NCI-H2196 (cell line): Measurements from ENCODE around the gene SCLY.
"Not testable (repeated sequence)": the region's sequence is repeated elsewhere in the genome, so short reads cannot be mapped to it uniquely, and the experiment has no call there.

Experiments used
- DNase-seq: peaks from one replicate; lab custom pipeline; 2025; ENCODE audit not compliant: unreplicated experiment; lab: John Stamatoyannopoulos, UW

SCLY gene

DNA sequence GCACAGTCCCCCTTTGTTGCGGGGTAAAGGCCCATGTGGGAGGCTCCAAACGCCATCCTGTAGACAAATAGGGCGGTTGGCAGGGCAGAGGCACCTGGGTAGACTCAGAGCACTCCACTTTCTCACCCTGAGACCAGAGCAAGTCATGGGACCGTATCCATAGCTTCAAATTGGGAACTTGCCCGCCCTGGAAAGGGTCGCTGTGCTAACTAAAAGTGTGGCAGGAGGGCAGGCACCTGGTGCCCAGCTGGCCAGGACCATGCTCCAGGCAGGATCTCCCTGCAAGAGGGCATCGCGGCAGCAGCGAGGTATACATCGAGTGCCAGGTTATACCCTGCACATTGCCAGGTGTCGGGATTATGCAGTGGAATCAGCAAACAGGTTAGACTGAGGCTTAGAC lies 20.8 kb upstream of the SCLY start:
- DNase-seq = no peak

DNA sequence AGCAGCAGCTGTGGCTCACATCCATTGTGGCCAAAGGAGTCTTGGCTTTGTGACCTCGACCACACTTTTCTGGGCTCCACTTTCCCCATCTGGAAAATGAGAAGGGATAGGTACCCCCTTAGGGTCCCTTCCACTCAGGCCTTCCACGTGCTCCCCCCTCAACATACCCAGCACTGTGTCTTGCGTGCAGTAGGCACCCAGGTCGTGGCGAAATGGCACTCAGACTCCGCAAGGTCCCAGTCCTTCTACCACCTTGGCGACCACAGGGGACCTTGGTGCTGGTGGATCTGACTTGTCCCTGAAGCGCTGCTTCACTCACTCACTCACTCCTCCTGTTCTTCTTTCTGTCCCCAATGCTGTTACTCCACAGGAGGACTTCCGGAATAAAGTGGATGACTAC lies 19.9 kb upstream of the SCLY start:
- DNase-seq = no peak

DNA sequence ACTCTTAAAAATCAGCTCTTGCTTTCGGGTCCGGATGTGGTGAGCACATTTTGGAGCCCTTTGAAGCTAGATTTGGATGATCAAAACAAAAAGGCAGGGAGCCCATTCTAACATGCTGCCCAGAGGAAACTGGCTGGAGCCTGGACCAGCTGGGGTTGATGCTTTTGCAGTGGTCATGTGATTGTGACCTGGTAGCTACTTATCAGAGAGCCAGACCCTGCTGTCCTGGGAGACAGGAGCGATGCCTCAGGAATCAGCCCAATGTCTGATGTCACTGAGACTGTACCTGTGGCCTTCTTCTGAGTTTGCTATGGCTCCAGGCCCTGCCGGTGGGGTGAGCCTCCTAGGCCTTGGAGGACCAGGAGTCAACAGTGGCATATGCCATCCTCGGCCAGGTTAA lies 18.7 kb upstream of the SCLY start:
- no peak for DNase-seq

DNA sequence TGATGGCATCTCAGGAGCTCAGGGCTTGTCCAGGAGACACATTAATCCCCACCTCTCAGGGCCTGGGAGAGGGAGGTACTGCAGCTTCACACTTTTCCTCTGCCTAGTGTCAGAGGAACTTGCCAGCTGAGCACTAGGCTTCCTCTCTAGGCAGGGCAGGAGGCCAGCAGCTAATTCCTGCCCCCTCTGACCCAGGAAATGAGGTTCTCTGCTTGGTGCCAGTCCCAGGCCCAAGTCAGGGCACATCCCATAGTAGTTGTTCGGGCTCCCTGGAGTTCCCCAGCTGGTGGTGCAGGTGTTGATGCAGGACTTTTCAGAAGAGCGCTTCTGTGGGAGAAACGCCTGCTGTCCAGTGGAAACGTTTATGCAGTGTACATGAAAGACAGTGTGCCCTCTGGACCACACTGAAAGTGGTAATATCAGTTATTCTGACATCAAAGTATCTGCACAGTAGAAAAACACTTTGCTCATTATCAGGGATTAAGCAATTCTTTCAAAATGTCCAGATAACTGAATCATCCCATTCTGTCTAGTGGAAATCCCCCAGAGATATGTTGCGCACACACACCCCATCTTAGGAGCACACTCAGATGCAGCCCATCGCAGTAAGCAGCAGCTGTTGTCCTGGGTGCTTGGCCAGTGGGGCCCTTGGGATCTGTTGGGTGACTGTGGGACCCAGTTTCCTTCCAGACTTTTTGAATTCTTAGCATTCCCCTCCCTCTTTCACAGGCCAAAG lies 17.8 kb upstream of the SCLY start:
- no peak for DNase-seq

- DNase-seq = no peak
These were observed 16.9 kb upstream of the SCLY start for GRCh38 chr2:238043851-238044250.

GRCh38 chr2:238045575-238045974 lies 15.2 kb upstream of the SCLY start:
- no peak for DNase-seq

- no peak for DNase-seq
These were observed 14.0 kb upstream of the SCLY start for GRCh38 chr2:238046725-238047270.

DNA sequence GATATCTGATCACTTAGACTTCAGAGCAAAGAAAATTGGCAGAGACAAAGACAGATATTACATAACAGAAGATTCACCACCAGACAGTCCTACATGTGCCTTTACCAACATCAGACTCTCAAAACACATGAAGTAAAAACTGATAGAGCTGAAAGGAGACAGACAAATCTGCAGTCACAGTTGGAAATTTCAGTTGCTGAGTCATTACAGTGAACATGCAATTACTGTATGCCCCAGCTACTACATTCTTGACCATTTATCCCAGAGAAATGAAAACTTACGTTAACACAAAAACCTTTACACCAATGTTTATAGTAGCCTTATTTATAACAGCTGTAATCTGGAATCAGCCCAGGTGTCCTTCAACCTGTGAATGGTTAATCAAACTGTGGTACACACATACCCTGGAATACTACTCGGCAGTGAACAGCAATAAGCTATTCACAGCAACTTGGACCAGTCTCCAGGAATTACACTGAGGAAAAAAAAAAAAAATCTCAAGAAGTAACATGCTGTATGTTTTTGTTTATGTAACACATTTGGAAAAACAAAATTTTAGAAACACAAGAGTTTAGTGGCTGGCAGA lies 7.5 kb upstream of the SCLY start:
- DNase-seq = no peak

- no peak for DNase-seq
These were observed 5.0 kb upstream of the SCLY start for GRCh38 chr2:238055841-238056240.

DNA sequence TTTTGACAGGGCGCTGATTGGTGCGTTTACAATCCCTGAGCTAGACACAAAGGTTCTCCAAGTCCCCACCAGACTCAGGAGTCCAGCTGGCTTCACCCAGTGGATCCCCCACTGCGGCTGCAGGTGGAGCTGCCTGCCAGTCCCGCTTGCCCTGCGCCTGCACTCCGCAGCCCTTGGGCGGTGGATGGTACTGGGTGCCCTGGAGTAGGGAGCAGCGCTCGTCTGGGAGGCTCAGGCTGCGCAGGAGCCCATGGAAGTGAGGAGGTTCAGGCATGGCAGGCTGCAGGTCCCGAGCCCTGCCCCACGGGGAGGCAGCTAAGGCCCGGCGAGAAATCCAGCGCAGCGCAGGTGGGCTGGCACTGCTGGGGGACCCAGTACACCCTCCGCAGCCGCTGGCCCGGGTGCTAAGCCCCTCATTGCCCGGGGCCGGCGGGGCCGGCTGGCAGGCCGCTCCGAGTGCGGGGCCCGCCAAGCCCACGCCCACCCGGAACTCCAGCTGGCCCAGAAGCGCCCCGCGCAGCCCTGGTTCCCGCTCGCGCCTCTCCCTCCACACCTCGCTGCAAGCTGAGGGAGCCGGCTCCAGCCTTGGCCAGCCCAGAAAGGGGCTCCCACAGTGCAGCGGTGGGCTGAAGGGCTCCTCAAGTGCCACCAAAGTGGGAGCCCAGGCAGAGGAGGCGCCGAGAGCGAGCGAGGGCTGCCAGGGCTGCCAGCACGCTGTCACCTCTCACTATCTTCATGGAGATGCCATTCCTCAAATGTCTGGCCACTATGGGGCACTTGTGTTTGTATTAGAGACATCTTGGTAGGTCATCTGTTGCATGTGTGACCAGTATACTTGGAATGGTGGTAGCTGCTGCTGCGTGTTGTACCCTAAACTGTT lies 2.9 kb upstream of the SCLY start:
- not testable (repeated sequence) for DNase-seq

- no peak for DNase-seq
These were observed 1.3 kb upstream of the SCLY start for GRCh38 chr2:238059505-238059904.

GRCh38 chr2:238060096-238060541 lies 682 bp upstream of the SCLY start:
- no peak for DNase-seq

GRCh38 chr2:238061315-238062202 lies 758 bp downstream of the SCLY start:
- DNase-seq = no peak

DNA sequence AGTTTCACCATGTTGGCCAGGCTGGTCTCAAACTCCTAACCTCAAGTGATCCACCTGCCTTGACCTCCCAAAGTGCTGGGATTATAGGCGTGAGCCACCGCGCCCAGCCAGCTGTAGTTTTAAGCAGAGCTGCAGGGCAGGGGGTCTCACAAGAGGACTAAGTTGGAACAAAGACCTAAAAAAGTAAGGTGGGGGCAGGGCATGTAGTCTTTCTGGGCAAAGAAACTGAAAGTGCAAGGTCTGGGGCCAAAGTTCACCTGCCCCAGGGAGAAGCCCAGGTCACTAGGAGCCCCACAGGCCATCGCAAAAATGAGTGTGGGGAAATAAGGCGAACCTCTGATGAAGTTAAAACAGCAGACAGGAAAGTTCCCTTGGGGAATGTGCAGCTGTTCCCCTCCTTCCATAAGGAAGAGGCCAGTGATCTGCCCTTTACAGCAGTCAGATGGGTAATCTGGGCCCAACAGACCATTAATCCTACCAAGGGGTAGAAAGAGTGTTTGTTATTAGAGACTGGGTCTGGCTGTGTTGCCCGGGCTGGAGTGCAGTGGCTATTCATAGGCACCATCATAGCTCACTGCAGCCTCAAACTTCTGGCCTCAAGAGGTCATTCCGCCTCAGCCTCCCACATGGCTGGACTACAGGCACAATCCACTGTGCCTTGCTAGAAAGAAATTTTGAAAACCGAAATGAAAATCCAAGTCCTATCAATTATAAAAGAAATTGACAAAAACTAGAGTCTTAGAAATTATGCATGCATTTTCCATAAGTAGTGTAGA lies 2.8 kb downstream of the SCLY start:
- no peak for DNase-seq

GRCh38 chr2:238064376-238064775 lies 3.6 kb downstream of the SCLY start:
- DNase-seq = no peak

GRCh38 chr2:238065071-238065846 lies 4.5 kb downstream of the SCLY start:
- no peak for DNase-seq

- no peak for DNase-seq
These were observed 5.4 kb downstream of the SCLY start for GRCh38 chr2:238066218-238066617.

GRCh38 chr2:238066718-238067117 lies 5.9 kb downstream of the SCLY start:
- not testable (repeated sequence) for DNase-seq

DNA sequence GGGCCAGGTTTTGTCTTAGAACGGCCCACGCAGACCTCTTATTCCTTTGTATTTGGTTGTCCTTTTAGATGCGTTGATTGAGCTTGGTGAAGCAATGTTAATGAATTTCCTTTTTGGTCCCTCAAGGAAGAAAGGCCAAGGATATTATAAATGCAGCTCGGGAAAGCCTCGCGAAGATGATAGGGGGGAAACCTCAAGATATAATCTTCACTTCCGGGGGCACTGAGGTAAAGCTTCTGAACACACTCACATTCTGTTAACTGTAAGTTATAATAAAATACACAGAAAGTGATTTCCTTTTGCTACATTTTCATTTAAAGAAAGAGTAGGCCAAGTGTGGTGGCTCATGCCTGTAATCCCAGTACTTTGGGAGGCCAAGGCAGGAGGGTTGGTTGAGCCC lies 7.1 kb downstream of the SCLY start:
- DNase-seq = no peak
